K562 (cell line): Measurements from ENCODE around the gene PIGB. TPM values are rescaled to one million over a fixed set of nuclear protein-coding genes. Genes with fewer than 3 reads are reported as not detected.

Experiments used
- GTF3C2 ChIP-seq: IDR thresholded peaks from 3 replicates; pipeline ENCODE4 v1.6.1; 2011; ENCODE audit warnings: borderline replicate concordance, mild to moderate bottlenecking, moderate library complexity; ENCODE audit not compliant: insufficient read length; ENCODE audit errors: extremely low read depth
- HNRNPL ChIP-seq: fragments of 200-400 bp; formaldehyde crosslinking; IDR thresholded peaks from 2 replicates; pipeline ENCODE4 v1.6.1; 2017; ENCODE audit warnings: low read depth, mild to moderate bottlenecking, low read length
- SMARCC2 ChIP-seq: fragments of 450-650 bp; IDR thresholded peaks from 2 replicates; pipeline ENCODE4 v1.6.1; 2017; ENCODE audit warnings: antibody characterized with exemption, moderate library complexity, mild to moderate bottlenecking, low read depth
- ZNF407 ChIP-seq: fragments of 450-650 bp; IDR thresholded peaks from 2 replicates; pipeline ENCODE4 v1.6.1; 2016; ENCODE audit warnings: low read depth
- ZNF830 ChIP-seq: fragments of 250-450 bp; sonication (Bioruptor Pico); IDR thresholded peaks from 2 replicates; pipeline ENCODE4 v1.5.0; 2021; ENCODE audit warnings: mild to moderate bottlenecking
- polyA plus RNA-seq, 8 experiments: library from polyadenylated mRNA; depleted of rRNA in 4 of 8; stranded (reverse) in 5 of 8; unstranded in 3 of 8; fragments of >200 nt; fragmentation: Nextera tagmentation in 2 of 8; fragmentation: Illumina TruSeq in 1 of 8; extraction: Ambion mirVana in 2 of 8; extraction: Trizol in 1 of 8; gene quantifications; 2 replicates each; pipeline versions ENCODE4 v1.2.1 to v1.2.3, GENCODE V29; 2011 to 2014; ENCODE audit warnings: inconsistent platforms in 1 of 8, missing spikeins in 1 of 8
- total RNA-seq, 7 experiments: library from RNA; depleted of rRNA in 6 of 7; stranded (reverse); fragments of >200 nt in 6 of 7; fragmentation: Illumina TruSeq in 2 of 7; extraction: Trizol in 2 of 7; gene quantifications; 2 replicates each; pipeline versions ENCODE4 v1.2.1 to v1.2.3, GENCODE V29; 2011 to 2021; ENCODE audit warnings: low replicate concordance in 1 of 7
- TF ChIP-seq, protein P1 (sequence below): fragments of 250-450 bp; sonication (Bioruptor Pico); IDR thresholded peaks from 2 replicates; pipeline ENCODE4 v1.8.0; 2022; ENCODE audit warnings: moderate library complexity, mild to moderate bottlenecking, inconsistent platforms
- TF ChIP-seq, protein P2 (sequence below): fragments of 450-650 bp; IDR thresholded peaks from 2 replicates; pipeline ENCODE4 v1.6.1; 2018; ENCODE audit not compliant: partially characterized antibody

PIGB gene
- total and polyA plus RNA-seq, 9 of the 15 experiments (the other 6 are each of a cell fraction or from before 2014, with no cell fraction given): 9.9 to 32.3 (median 18.2) TPM

DNA sequence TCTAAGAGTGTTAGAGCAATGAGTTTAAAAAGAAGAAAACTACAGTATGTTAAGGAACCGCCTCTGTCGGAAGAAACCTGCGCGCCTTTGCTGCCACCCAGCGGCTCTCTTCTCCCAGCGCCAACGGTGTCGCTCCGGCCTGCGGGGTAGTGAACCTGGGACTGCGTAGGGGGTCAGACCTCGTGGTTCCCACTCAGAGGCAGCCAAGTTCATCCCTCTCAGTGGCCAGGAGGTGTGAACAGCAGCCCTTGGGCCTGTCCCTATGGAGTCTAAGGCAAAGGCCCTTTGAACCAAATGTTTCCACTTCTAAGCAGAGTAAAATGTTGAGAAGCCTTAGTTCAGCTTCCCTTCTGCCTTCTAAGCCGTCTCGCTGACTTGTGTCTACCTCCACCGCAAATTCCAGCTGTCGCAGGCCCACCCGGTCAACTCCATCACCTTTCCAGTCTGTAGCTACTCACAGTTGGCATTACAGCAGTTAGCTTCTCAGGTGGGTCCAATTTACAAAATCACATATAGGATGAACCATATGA lies 28.4 kb upstream of the PIGB start (continued):
- TF ChIP-seq, protein P1, sequence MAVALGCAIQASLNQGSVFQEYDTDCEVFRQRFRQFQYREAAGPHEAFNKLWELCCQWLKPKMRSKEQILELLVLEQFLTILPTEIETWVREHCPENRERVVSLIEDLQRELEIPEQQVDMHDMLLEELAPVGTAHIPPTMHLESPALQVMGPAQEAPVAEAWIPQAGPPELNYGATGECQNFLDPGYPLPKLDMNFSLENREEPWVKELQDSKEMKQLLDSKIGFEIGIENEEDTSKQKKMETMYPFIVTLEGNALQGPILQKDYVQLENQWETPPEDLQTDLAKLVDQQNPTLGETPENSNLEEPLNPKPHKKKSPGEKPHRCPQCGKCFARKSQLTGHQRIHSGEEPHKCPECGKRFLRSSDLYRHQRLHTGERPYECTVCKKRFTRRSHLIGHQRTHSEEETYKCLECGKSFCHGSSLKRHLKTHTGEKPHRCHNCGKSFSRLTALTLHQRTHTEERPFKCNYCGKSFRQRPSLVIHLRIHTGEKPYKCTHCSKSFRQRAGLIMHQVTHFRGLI: no peak
- no peak for TF ChIP-seq ZNF830 (CRISPR knock-in tag)
- no peak for TF ChIP-seq ZNF407
- TF ChIP-seq GTF3C2: no peak
- TF ChIP-seq, protein P2, sequence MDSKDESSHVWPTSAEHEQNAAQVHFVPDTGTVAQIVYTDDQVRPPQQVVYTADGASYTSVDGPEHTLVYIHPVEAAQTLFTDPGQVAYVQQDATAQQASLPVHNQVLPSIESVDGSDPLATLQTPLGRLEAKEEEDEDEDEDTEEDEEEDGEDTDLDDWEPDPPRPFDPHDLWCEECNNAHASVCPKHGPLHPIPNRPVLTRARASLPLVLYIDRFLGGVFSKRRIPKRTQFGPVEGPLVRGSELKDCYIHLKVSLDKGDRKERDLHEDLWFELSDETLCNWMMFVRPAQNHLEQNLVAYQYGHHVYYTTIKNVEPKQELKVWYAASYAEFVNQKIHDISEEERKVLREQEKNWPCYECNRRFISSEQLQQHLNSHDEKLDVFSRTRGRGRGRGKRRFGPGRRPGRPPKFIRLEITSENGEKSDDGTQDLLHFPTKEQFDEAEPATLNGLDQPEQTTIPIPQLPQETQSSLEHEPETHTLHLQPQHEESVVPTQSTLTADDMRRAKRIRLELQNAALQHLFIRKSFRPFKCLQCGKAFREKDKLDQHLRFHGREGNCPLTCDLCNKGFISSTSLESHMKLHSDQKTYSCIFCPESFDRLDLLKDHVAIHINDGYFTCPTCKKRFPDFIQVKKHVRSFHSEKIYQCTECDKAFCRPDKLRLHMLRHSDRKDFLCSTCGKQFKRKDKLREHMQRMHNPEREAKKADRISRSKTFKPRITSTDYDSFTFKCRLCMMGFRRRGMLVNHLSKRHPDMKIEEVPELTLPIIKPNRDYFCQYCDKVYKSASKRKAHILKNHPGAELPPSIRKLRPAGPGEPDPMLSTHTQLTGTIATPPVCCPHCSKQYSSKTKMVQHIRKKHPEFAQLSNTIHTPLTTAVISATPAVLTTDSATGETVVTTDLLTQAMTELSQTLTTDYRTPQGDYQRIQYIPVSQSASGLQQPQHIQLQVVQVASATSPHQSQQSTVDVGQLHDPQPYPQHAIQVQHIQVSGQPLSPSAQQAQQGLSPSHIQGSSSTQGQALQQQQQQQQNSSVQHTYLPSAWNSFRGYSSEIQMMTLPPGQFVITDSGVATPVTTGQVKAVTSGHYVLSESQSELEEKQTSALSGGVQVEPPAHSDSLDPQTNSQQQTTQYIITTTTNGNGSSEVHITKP: peak; percentile 62
- no peak for TF ChIP-seq SMARCC2
- TF ChIP-seq HNRNPL: no peak
